Activated naive CD8-positive, alpha-beta T cell (primary cell): Measurements from ENCODE around the gene FTO.

ENCODE experiments used
- H3K27ac Mint-ChIP-seq: one replicate; pipeline ENCODE4 v1.8.0; 2021; ENCODE audit warnings: mixed read lengths
- H3K27me3 Mint-ChIP-seq: one replicate; pipeline ENCODE4 v1.8.0; 2021; ENCODE audit warnings: mixed read lengths
- H3K36me3 Mint-ChIP-seq: one replicate; pipeline ENCODE4 v1.8.0; 2021; ENCODE audit warnings: mixed read lengths
- H3K4me1 Mint-ChIP-seq: one replicate; pipeline ENCODE4 v1.8.0; 2021; ENCODE audit warnings: low read depth, mixed read lengths
- H3K4me3 Mint-ChIP-seq: one replicate; pipeline ENCODE4 v1.8.0; 2021; ENCODE audit warnings: mild to moderate bottlenecking, mixed read lengths
- H3K9me3 Mint-ChIP-seq: one replicate; pipeline ENCODE4 v1.8.0; 2021; ENCODE audit warnings: low read depth, mixed read lengths

FTO gene

GRCh38 chr16:53973021-53973420 is 269.1 kb downstream of the FTO start:
- Mint-ChIP-seq H3K27me3 (no peaks in the 10 kb centered on the region), H3K36me3 (peaks cover 4% of the 10 kb centered on the region), H3K9me3 (no peaks in the 10 kb centered on the region), H3K4me1 (no peaks in the 10 kb centered on the region), H3K4me3 (no peak overlapping the region), H3K27ac (no peak overlapping the region)

GRCh38 chr16:53974484-53975080 is 270.6 kb downstream of the FTO start:
- no peaks in the 10 kb centered on the region for H3K9me3 Mint-ChIP-seq
- H3K27me3 Mint-ChIP-seq, result no peaks in the 10 kb centered on the region
- no peaks in the 10 kb centered on the region for H3K4me1 Mint-ChIP-seq
- H3K4me3 Mint-ChIP-seq, result no peak overlapping the region
- no peak overlapping the region for H3K27ac Mint-ChIP-seq
- H3K36me3 Mint-ChIP-seq, result peaks cover 4% of the 10 kb centered on the region

GRCh38 chr16:53980675-53981074 is 276.7 kb downstream of the FTO start:
- H3K36me3 Mint-ChIP-seq, result peaks cover 6% of the 10 kb centered on the region
- H3K27ac Mint-ChIP-seq, result no peak overlapping the region
- no peaks in the 10 kb centered on the region for H3K27me3 Mint-ChIP-seq
- no peaks in the 10 kb centered on the region for H3K4me1 Mint-ChIP-seq
- no peak overlapping the region for H3K4me3 Mint-ChIP-seq
- no peaks in the 10 kb centered on the region for H3K9me3 Mint-ChIP-seq

GRCh38 chr16:53982631-53983042 is 278.7 kb downstream of the FTO start:
- Mint-ChIP-seq H3K4me1 (no peaks in the 10 kb centered on the region), H3K9me3 (no peaks in the 10 kb centered on the region), H3K4me3 (no peak overlapping the region), H3K27ac (no peak overlapping the region), H3K36me3 (peaks cover 6% of the 10 kb centered on the region), H3K27me3 (no peaks in the 10 kb centered on the region)

GRCh38 chr16:53984936-53985335 is 281.0 kb downstream of the FTO start:
- Mint-ChIP-seq H3K9me3 (no peaks in the 10 kb centered on the region), H3K27ac (no peak overlapping the region), H3K4me3 (no peak overlapping the region), H3K27me3 (no peaks in the 10 kb centered on the region), H3K36me3 (peaks cover 6% of the 10 kb centered on the region), H3K4me1 (no peaks in the 10 kb centered on the region)

GRCh38 chr16:53985861-53986260 is 281.9 kb downstream of the FTO start:
- Mint-ChIP-seq H3K4me3 (no peak overlapping the region), H3K9me3 (no peaks in the 10 kb centered on the region), H3K36me3 (peaks cover 3% of the 10 kb centered on the region), H3K27me3 (no peaks in the 10 kb centered on the region), H3K4me1 (peaks cover under 1% of the 10 kb centered on the region), H3K27ac (no peak overlapping the region)

- no peak overlapping the region for H3K4me3 Mint-ChIP-seq
- H3K27ac Mint-ChIP-seq, result no peak overlapping the region
- H3K36me3 Mint-ChIP-seq, result peaks cover 3% of the 10 kb centered on the region
- no peaks in the 10 kb centered on the region for H3K9me3 Mint-ChIP-seq
- H3K4me1 Mint-ChIP-seq, result peaks cover 6% of the 10 kb centered on the region
- H3K27me3 Mint-ChIP-seq, result no peaks in the 10 kb centered on the region
These were observed 282.8 kb downstream of the FTO start for GRCh38 chr16:53986793-53987192.

- Mint-ChIP-seq H3K27me3 (no peaks in the 10 kb centered on the region), H3K36me3 (no peaks in the 10 kb centered on the region), H3K27ac (no peak overlapping the region), H3K4me3 (no peak overlapping the region), H3K9me3 (no peaks in the 10 kb centered on the region), H3K4me1 (peaks cover 7% of the 10 kb centered on the region)
These were observed 284.2 kb downstream of the FTO start for GRCh38 chr16:53988136-53988535.

- H3K36me3 Mint-ChIP-seq, result peaks cover 2% of the 10 kb centered on the region
- no peaks in the 10 kb centered on the region for H3K27me3 Mint-ChIP-seq
- H3K4me1 Mint-ChIP-seq, result peaks cover 7% of the 10 kb centered on the region
- no peaks in the 10 kb centered on the region for H3K9me3 Mint-ChIP-seq
- no peak overlapping the region for H3K4me3 Mint-ChIP-seq
- no peak overlapping the region for H3K27ac Mint-ChIP-seq
These were observed 285.6 kb downstream of the FTO start for GRCh38 chr16:53989597-53989996.

GRCh38 chr16:53991754-53992378 is 287.9 kb downstream of the FTO start:
- no peaks in the 10 kb centered on the region for H3K27me3 Mint-ChIP-seq
- no peak overlapping the region for H3K27ac Mint-ChIP-seq
- H3K4me3 Mint-ChIP-seq, result no peak overlapping the region
- peaks cover 7% of the 10 kb centered on the region for H3K4me1 Mint-ChIP-seq
- H3K9me3 Mint-ChIP-seq, result peaks cover 4% of the 10 kb centered on the region
- peaks cover 9% of the 10 kb centered on the region for H3K36me3 Mint-ChIP-seq

GRCh38 chr16:53995378-53995777 is 291.4 kb downstream of the FTO start:
- Mint-ChIP-seq H3K4me1 (peaks cover 7% of the 10 kb centered on the region), H3K9me3 (peaks cover 4% of the 10 kb centered on the region), H3K36me3 (peaks cover 13% of the 10 kb centered on the region), H3K4me3 (no peak overlapping the region), H3K27ac (no peak overlapping the region), H3K27me3 (no peaks in the 10 kb centered on the region)

GRCh38 chr16:53996961-53997360 is 293.0 kb downstream of the FTO start:
- Mint-ChIP-seq H3K9me3 (peaks cover 4% of the 10 kb centered on the region), H3K4me3 (no peak overlapping the region), H3K4me1 (no peaks in the 10 kb centered on the region), H3K27ac (no peak overlapping the region), H3K36me3 (peaks cover 16% of the 10 kb centered on the region), H3K27me3 (no peaks in the 10 kb centered on the region)

GRCh38 chr16:53998024-53998810 is 294.3 kb downstream of the FTO start:
- H3K4me1 Mint-ChIP-seq, result no peaks in the 10 kb centered on the region
- no peak overlapping the region for H3K4me3 Mint-ChIP-seq
- no peak overlapping the region for H3K27ac Mint-ChIP-seq
- peaks cover 16% of the 10 kb centered on the region for H3K36me3 Mint-ChIP-seq
- H3K27me3 Mint-ChIP-seq, result no peaks in the 10 kb centered on the region
- peaks cover 4% of the 10 kb centered on the region for H3K9me3 Mint-ChIP-seq

- no peak overlapping the region for H3K27ac Mint-ChIP-seq
- no peaks in the 10 kb centered on the region for H3K27me3 Mint-ChIP-seq
These were observed 295.1 kb downstream of the FTO start for GRCh38 chr16:53998966-53999522.

GRCh38 chr16:53999841-54000240 is 295.9 kb downstream of the FTO start:
- H3K27ac Mint-ChIP-seq, result no peak overlapping the region
- no peaks in the 10 kb centered on the region for H3K4me1 Mint-ChIP-seq
- H3K9me3 Mint-ChIP-seq, result peaks cover 4% of the 10 kb centered on the region
- no peak overlapping the region for H3K4me3 Mint-ChIP-seq
- H3K36me3 Mint-ChIP-seq, result peaks cover 17% of the 10 kb centered on the region
- H3K27me3 Mint-ChIP-seq, result no peaks in the 10 kb centered on the region

More at GRCh38 chr16:53998966-53999522, 295.1 kb downstream of the FTO start:
- no peak overlapping the region for H3K4me3 Mint-ChIP-seq
- no peaks in the 10 kb centered on the region for H3K4me1 Mint-ChIP-seq
- peaks cover 4% of the 10 kb centered on the region for H3K9me3 Mint-ChIP-seq
- peaks cover 14% of the 10 kb centered on the region for H3K36me3 Mint-ChIP-seq
